Astrocyte (in vitro differentiated cells and primary cell): ENCODE measurements around the gene NADK.

Experiments
- CTCF ChIP-seq: IDR thresholded peaks from 2 replicates; pipeline ENCODE4 v1.5.1; 2011; ENCODE audit warnings: low read depth, mild to moderate bottlenecking, inconsistent platforms, low read length, moderate library complexity; ENCODE audit not compliant: insufficient read depth
- EZH2 ChIP-seq: IDR thresholded peaks from 2 replicates; pipeline ENCODE4 v1.6.1; 2012; ENCODE audit warnings: mild to moderate bottlenecking, low read length, inconsistent platforms; ENCODE audit not compliant: insufficient read depth

GRCh38 chr1:1732381-1732780, 45.9 kb downstream of the NADK start:
- TF ChIP-seq CTCF (no peak), EZH2 (no peak)
